ENCODE results near the gene NALCN. TPM values are rescaled to one million over a fixed set of nuclear protein-coding genes. Genes with fewer than 3 reads are reported as not detected.

The NALCN gene
- total and polyA plus RNA-seq, 5 experiments from 2014 or later: not detected

- Mint-ChIP-seq H3K9me3 (peaks cover 4 to 24% (median 11%) of the 10 kb centered on the region in 9 donors), H3K4me1 (peaks cover 7 to 25% (median 18%) of the 10 kb centered on the region in 4 donors), H3K27me3 (peaks cover 0 to 4% (median 0%) of the 10 kb centered on the region in 5 donors), H3K27ac (no peak overlapping the region), H3K36me3 (peaks cover 0 to 9% (median 0%) of the 10 kb centered on the region in 3 donors), H3K4me3 (no peak overlapping the region)
- POLR2A ChIA-PET: no interaction called here
- DNase-seq: no peak
- no peak for ATAC-seq
Measured at GRCh38 chr13:101248739-101249514, 167.4 kb downstream of the NALCN start.

DNA sequence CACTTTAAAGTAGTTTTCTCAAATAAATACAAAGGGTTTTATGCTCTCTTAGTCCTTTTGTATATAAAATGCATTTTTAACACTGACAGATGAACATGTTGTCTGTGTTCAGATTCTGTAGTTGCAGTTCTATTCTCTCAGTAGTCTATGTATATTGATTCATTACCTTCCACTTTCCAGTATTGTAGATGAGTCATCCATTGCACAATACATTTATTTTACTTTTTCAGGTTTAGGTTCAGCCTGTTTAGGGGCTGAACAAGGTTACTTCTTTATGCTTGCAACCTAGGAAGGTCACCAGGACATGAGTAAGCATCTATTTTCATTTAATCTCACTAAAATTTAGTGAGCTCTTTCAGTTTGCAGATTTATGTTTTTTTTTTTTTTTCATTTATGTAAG lies 173.6 kb downstream of the NALCN start:
- Mint-ChIP-seq H3K4me1 (peaks cover 7 to 21% (median 17%) of the 10 kb centered on the region in 4 donors), H3K27ac (no peak overlapping the region)
- POLR2A ChIA-PET: no interaction called here

GRCh38 chr13:101238555-101238954 lies 177.8 kb downstream of the NALCN start:
- DNase-seq: no peak
- Mint-ChIP-seq H3K27me3 (peaks cover 0 to 2% (median 0%) of the 10 kb centered on the region in 5 donors), H3K4me3 (no peak overlapping the region), H3K9me3 (no peaks in the 10 kb centered on the region), H3K36me3 (no peaks in the 10 kb centered on the region), H3K4me1 (no peaks in the 10 kb centered on the region), H3K27ac (no peak overlapping the region)
- POLR2A ChIA-PET: no interaction called here
- no peak for ATAC-seq

More for the DNA sequence above, 173.6 kb downstream of the NALCN start:
- Mint-ChIP-seq H3K4me3 (no peak overlapping the region), H3K36me3 (no peaks in the 10 kb centered on the region), H3K27me3 (no peaks in the 10 kb centered on the region), H3K9me3 (peaks cover 0 to 3% (median 0%) of the 10 kb centered on the region in 9 donors)
- no peak for DNase-seq
- no peak for ATAC-seq

GRCh38 chr13:101231751-101232428 lies 184.4 kb downstream of the NALCN start:
- Mint-ChIP-seq H3K27ac (no peak overlapping the region), H3K9me3 (peaks cover 0 to 7% (median 1%) of the 10 kb centered on the region in 9 donors), H3K36me3 (peaks cover 0 to 5% (median 0%) of the 10 kb centered on the region in 3 donors), H3K4me1 (no peaks in the 10 kb centered on the region), H3K4me3 (no peak overlapping the region), H3K27me3 (peaks cover 3 to 7% (median 4%) of the 10 kb centered on the region in 5 donors)
- ATAC-seq (no peak), DNase-seq (no peak)
- POLR2A ChIA-PET: no interaction called here

DNA sequence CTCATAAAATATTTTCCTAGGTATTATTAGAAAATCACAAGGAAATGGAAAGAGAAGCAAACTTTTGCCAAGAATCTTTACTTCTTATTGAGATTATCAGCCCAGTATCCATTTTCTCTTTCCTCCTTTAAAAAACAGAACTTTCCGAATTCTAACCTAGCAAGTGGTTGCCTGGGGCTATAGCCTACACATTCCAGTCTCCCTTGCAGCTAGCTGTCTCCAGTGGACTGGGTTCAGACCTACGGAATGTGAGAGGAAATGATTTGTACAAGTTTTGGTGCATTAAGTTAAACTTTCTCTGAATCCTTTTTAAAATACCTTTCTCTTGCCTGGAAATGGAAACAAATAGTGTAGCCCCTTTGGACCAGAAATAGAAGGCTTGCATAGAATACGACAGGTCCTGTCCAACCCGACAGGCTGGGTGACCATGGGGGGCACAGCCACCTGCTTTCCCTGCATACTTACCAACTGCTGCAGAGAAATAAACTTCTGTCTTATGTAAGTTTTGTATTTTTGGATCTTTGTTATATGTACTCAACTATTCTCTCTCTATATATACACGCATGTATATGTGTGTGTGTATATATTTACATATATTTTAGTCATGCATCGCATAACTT lies 185.9 kb downstream of the NALCN start:
- ATAC-seq (no peak), DNase-seq (no peak)
- Mint-ChIP-seq H3K27ac (no peak overlapping the region), H3K27me3 (peaks cover 4 to 21% (median 6%) of the 10 kb centered on the region in 5 donors), H3K4me1 (peaks cover 0 to 3% (median 0%) of the 10 kb centered on the region in 4 donors), H3K4me3 (no peak overlapping the region), H3K9me3 (peaks cover 0 to 9% (median 3%) of the 10 kb centered on the region in 9 donors), H3K36me3 (peaks cover 0 to 5% (median 0%) of the 10 kb centered on the region in 3 donors)
- POLR2A ChIA-PET: no interaction called here

- POLR2A ChIA-PET: no interaction called here
- no peak overlapping the region for H3K4me3 Mint-ChIP-seq
- no peaks in the 10 kb centered on the region for H3K9me3 Mint-ChIP-seq
- DNase-seq: no peak
- H3K27me3 Mint-ChIP-seq: peaks cover 0 to 5% (median 0%) of the 10 kb centered on the region in 5 donors
- no peaks in the 10 kb centered on the region for H3K4me1 Mint-ChIP-seq
- no peak overlapping the region for H3K27ac Mint-ChIP-seq
- no peak for ATAC-seq
- no peaks in the 10 kb centered on the region for H3K36me3 Mint-ChIP-seq
Measured at GRCh38 chr13:101219609-101220265, 196.6 kb downstream of the NALCN start.

DNA sequence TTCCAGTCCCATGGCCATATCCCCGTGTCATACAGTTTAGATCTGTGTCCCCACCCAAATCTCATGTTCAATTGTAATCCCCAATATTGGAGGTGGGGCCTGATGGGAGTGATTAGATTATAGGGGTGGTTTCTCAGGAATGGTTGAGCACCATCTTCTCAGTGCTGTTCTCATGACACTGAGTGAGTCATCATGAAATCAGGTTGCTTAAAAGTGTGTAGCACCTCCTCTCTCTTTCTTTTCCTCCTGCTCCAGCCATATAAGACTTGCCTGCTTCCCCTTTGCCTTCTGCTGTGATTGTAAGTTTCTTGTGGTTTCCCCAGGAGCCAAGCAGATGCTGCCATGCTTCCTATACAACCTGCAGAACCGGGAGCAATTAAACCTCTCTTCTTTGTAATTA lies 197.8 kb downstream of the NALCN start:
- DNase-seq: no peak
- H3K4me3 Mint-ChIP-seq: no peak overlapping the region
- POLR2A ChIA-PET: no interaction called here
- ATAC-seq: no peak
- no peaks in the 10 kb centered on the region for H3K36me3 Mint-ChIP-seq
- peaks cover 0 to 5% (median 0%) of the 10 kb centered on the region in 5 donors for H3K27me3 Mint-ChIP-seq
- H3K4me1 Mint-ChIP-seq: no peaks in the 10 kb centered on the region
- no peak overlapping the region for H3K27ac Mint-ChIP-seq
- no peaks in the 10 kb centered on the region for H3K9me3 Mint-ChIP-seq

- no peaks in the 10 kb centered on the region for H3K4me1 Mint-ChIP-seq
- peaks cover 0 to 5% (median 0%) of the 10 kb centered on the region in 9 donors for H3K9me3 Mint-ChIP-seq
- H3K27ac Mint-ChIP-seq: no peak overlapping the region
- DNase-seq (no peak), ATAC-seq (no peak)
- H3K27me3 Mint-ChIP-seq: peaks cover 0 to 9% (median 0%) of the 10 kb centered on the region in 5 donors
- POLR2A ChIA-PET: no interaction called here
- no peaks in the 10 kb centered on the region for H3K36me3 Mint-ChIP-seq
- H3K4me3 Mint-ChIP-seq: no peak overlapping the region
Measured at GRCh38 chr13:101217086-101217485, 199.2 kb downstream of the NALCN start.

GRCh38 chr13:101211261-101211660 lies 205.0 kb downstream of the NALCN start:
- Mint-ChIP-seq H3K4me3 (no peak overlapping the region), H3K36me3 (no peaks in the 10 kb centered on the region), H3K9me3 (peaks cover 0 to 18% (median 2%) of the 10 kb centered on the region in 9 donors), H3K27me3 (peaks cover 0 to 5% (median 2%) of the 10 kb centered on the region in 5 donors), H3K27ac (no peak overlapping the region), H3K4me1 (no peaks in the 10 kb centered on the region)
- ATAC-seq (no peak), DNase-seq (no peak)
- POLR2A ChIA-PET: no interaction called here

- Mint-ChIP-seq H3K4me1 (no peaks in the 10 kb centered on the region), H3K36me3 (no peaks in the 10 kb centered on the region), H3K27me3 (peaks cover 0 to 5% (median 2%) of the 10 kb centered on the region in 5 donors), H3K4me3 (no peak overlapping the region), H3K9me3 (peaks cover 0 to 18% (median 2%) of the 10 kb centered on the region in 9 donors), H3K27ac (no peak overlapping the region)
- no peak for ATAC-seq
- POLR2A ChIA-PET: no interaction called here
- DNase-seq: no peak
Measured at GRCh38 chr13:101210774-101211173, 205.5 kb downstream of the NALCN start.

- H3K9me3 Mint-ChIP-seq: peaks cover 0 to 18% (median 2%) of the 10 kb centered on the region in 9 donors
- no peak for DNase-seq
- peaks cover 0 to 5% (median 1%) of the 10 kb centered on the region in 5 donors for H3K27me3 Mint-ChIP-seq
- no peaks in the 10 kb centered on the region for H3K4me1 Mint-ChIP-seq
- no peak for ATAC-seq
- no peak overlapping the region for H3K4me3 Mint-ChIP-seq
- no peak overlapping the region for H3K27ac Mint-ChIP-seq
- POLR2A ChIA-PET: no interaction called here
- H3K36me3 Mint-ChIP-seq: no peaks in the 10 kb centered on the region
Measured at GRCh38 chr13:101209206-101209893, 207.0 kb downstream of the NALCN start.

DNA sequence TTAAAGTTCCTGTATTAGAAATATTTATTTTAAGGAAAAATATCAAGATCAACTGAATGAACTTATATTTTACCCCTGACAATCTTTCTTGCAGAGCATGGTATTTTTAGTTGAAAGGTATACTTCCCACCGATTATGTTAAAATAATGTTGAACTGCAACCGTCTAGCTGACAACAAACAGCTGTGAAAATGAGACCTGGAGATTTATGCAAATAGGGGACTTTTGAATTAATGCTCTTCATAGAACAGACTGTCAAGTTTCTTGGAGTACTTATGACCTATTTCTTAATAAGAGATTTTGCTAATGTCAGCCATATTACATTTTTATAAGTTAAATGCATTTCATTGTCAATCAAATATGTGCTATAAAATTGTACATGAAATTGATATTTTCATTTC lies 210.9 kb downstream of the NALCN start:
- Mint-ChIP-seq H3K9me3 (peaks cover 0 to 12% (median 0%) of the 10 kb centered on the region in 9 donors), H3K36me3 (no peaks in the 10 kb centered on the region), H3K4me1 (no peaks in the 10 kb centered on the region), H3K27ac (no peak overlapping the region), H3K27me3 (peaks cover 0 to 11% (median under 1%) of the 10 kb centered on the region in 5 donors), H3K4me3 (no peak overlapping the region)
- POLR2A ChIA-PET: no interaction called here
- ATAC-seq (no peak), DNase-seq (no peak)

All from naive thymus-derived CD8-positive, alpha-beta T cell (primary cell).